Measurements from ENCODE around the gene MPZL1.
"Not testable (repeated sequence)": the region's sequence is repeated elsewhere in the genome, so short reads cannot be mapped to it uniquely, and the experiment has no call there.

MPZL1 gene

DNA sequence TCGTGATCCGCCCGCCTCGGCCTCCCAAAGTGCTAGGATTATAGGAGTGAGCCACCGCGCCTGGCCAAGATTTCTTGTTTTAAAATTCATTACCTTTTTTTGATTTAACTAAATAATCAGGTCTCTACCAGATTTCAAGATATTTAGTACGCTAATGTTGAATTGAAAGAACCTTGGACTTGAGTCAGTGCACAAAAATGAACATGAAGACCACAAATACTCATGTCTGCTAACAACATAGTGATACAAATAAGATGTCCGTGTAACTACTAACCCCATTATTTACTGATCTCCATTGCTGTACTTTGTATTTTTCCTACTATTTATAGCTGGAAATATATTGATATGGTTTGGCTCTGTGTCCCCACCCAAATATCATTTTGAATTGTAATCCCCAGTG is 16.4 kb downstream of the MPZL1 start:
- peaks cover 8% of the 10 kb centered on the region for H3K4me1 ChIP-seq
- in situ Hi-C loops (cut with MboI; ENCODE audit: low sequenced_read_pairs), result no loop called here

GRCh38 chr1:167739752-167740151 is 18.0 kb downstream of the MPZL1 start:
- no peaks in the 10 kb centered on the region for H3K27me3 ChIP-seq (ENCODE audit: low read depth)
- no peak overlapping the region for H3K4me3 ChIP-seq
- no peak for DNase-seq (ENCODE audit: low spot score in 2 of 2)
- in situ Hi-C loops (cut with MboI; ENCODE audit: low sequenced_read_pairs), result no loop called here
- H3K9me3 ChIP-seq, result no peaks in the 10 kb centered on the region; the same call in 1 of the 2 replicates
- peaks cover 8% of the 10 kb centered on the region for H3K4me1 ChIP-seq
- no peaks in the 10 kb centered on the region; the same call in 1 of the 2 replicates for H3K36me3 ChIP-seq (replicated peaks)

More for the DNA sequence above, 16.4 kb downstream of the MPZL1 start:
- H3K4me3 ChIP-seq, result no peak overlapping the region
- H3K36me3 ChIP-seq (replicated peaks), result peaks cover 1% of the 10 kb centered on the region; the same call in 1 of the 2 replicates
- H3K27me3 ChIP-seq (ENCODE audit: low read depth), result no peaks in the 10 kb centered on the region
- H3K9me3 ChIP-seq, result no peaks in the 10 kb centered on the region; the same call in 1 of the 2 replicates
- DNase-seq (ENCODE audit: low spot score in 2 of 2), result no peak

- DNase-seq (ENCODE audit: low spot score in 2 of 2); H3K27me3 ChIP-seq (ENCODE audit: low read depth); H3K4me3 ChIP-seq; in situ Hi-C loops (cut with MboI; ENCODE audit: low sequenced_read_pairs); H3K9me3 ChIP-seq; H3K4me1 ChIP-seq; H3K36me3 ChIP-seq (replicated peaks): not testable (repeated sequence)
These were observed 19.3 kb downstream of the MPZL1 start for GRCh38 chr1:167741103-167741502.

DNA sequence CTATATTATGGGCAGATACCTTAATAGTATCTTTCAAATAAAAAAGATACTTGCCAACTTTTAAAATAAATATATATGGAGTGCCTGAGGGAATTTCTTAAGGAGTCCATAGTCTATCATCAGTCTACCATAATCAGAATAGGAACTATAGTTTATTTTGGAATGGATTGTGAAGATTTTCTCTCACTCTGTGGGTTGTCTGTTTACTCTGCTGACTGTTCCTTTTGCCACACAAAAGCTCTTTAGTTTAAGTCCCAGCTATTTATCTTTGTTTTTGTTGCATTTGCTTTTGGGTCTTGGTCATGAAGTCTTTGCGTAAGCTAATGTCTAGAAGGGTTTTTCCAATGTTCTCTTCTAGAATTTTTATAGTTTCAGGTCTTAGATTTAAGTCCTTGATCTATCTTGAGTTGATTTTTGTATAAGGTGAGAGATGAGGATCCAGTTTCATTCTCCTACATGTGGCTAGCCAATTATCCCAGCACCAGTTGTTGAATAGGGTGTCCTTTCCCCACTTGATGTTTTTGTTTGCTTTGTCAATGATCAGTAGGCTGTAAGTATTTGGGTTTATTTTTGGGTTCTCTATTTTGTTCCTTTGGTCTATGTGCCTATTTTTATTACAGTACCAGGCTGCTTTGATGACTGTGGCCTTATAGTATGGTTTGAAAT is 20.7 kb downstream of the MPZL1 start:
- H3K4me1 ChIP-seq; in situ Hi-C loops (cut with MboI; ENCODE audit: low sequenced_read_pairs); H3K36me3 ChIP-seq (replicated peaks); DNase-seq (ENCODE audit: low spot score in 2 of 2); H3K27me3 ChIP-seq (ENCODE audit: low read depth); H3K4me3 ChIP-seq; H3K9me3 ChIP-seq: not testable (repeated sequence)

GRCh38 chr1:167744901-167745300 is 23.1 kb downstream of the MPZL1 start:
- Histone ChIP-seq H3K9me3 (no peaks in the 10 kb centered on the region), H3K27me3 (ENCODE audit: low read depth) (no peaks in the 10 kb centered on the region), H3K4me3 (no peak overlapping the region), H3K4me1 (peaks cover 9% of the 10 kb centered on the region), H3K36me3 (replicated peaks) (no peaks in the 10 kb centered on the region; the same call in 1 of the 2 replicates)
- in situ Hi-C loops (cut with MboI; ENCODE audit: low sequenced_read_pairs), result no loop called here
- DNase-seq (ENCODE audit: low spot score in 2 of 2), result no peak

DNA sequence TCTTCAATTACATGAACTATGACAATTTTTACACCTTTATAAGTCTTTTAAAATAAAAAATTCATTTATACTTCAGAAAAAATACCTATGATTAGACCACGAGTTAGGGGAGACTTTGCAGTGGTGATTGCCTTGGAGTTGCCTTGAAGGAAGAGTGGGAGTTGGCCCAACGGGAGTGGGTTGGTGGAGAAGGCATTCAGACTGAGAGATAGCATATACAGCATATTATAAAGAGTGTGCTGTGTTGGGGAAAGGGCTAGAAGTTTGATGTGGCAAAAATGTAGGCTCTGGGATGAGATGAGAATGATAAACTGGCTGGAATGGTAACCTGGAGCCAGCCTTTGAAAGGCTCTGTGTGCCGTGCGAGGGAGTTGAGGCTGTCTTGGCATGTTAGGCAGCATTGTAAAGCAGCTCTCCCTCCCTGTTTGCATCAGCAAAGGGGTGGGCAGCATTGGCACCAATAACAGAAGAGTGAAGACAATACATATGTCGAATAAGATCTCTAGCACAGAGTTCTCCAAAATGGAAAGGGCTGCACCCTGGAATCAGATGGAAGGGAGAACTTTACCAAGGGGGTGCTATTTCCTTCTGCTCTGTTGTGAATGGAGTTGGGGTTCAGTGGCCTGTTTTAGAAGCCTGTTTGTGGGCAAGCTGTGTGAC is 24.4 kb downstream of the MPZL1 start:
- DNase-seq (ENCODE audit: low spot score in 2 of 2), result no peak
- Histone ChIP-seq H3K27me3 (ENCODE audit: low read depth) (no peaks in the 10 kb centered on the region), H3K36me3 (replicated peaks) (no peaks in the 10 kb centered on the region; the same call in 1 of the 2 replicates), H3K9me3 (no peaks in the 10 kb centered on the region), H3K4me3 (no peak overlapping the region), H3K4me1 (peaks cover 9% of the 10 kb centered on the region)
- in situ Hi-C loops (cut with MboI; ENCODE audit: low sequenced_read_pairs), result no loop called here

- no peak overlapping the region for H3K4me3 ChIP-seq
- no peaks in the 10 kb centered on the region for H3K27me3 ChIP-seq (ENCODE audit: low read depth)
- H3K4me1 ChIP-seq, result peaks cover 7% of the 10 kb centered on the region
- in situ Hi-C loops (cut with MboI; ENCODE audit: low sequenced_read_pairs), result no loop called here
- H3K36me3 ChIP-seq (replicated peaks), result no peaks in the 10 kb centered on the region; the same call in 1 of the 2 replicates
- H3K9me3 ChIP-seq, result no peaks in the 10 kb centered on the region
- no peak for DNase-seq (ENCODE audit: low spot score in 2 of 2)
These were observed 25.3 kb downstream of the MPZL1 start for GRCh38 chr1:167746988-167747655.

DNA sequence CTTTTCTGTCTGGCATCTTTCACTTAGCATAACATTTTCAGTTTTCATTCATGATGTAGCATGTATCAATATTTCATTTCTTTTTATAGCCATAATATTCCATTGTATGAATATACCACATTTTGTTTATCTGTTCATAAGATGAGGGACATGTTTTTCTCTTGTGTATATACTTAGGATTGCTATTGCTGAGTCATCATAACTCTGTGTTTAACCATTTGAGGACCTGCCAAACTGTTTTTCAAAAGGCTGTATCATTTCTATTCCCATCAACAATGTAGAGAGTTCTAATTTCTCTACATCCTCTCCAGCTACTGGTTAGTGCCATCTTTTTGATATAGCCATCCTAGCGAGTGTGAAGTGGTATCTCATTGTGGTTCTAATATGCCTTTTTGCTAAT is 26.2 kb downstream of the MPZL1 start:
- Histone ChIP-seq H3K27me3 (ENCODE audit: low read depth) (no peaks in the 10 kb centered on the region), H3K4me3 (no peak overlapping the region), H3K9me3 (no peaks in the 10 kb centered on the region), H3K36me3 (replicated peaks) (no peaks in the 10 kb centered on the region; the same call in 1 of the 2 replicates), H3K4me1 (peaks cover 3% of the 10 kb centered on the region; the same call in 1 of the 2 replicates)
- in situ Hi-C loops (cut with MboI; ENCODE audit: low sequenced_read_pairs), result no loop called here
- DNase-seq (ENCODE audit: low spot score in 2 of 2), result no peak

DNA sequence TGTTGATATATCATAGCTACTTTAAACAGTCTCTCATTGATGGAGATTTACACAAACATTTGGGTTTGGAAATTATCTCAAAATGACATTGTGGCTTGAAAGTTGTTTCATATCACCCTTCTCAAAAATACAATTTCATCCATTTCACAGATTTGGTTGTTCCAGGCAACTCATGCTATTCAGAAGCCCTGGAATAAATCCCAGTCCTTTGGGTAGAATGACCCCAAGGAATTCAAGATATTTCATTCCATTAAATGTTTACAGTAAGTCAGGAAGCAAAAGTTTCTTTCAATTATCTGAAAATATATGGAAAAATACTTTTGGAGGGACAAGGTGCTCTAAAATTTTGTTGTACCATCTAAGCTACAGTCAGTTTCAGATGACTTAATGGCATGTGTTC is 27.1 kb downstream of the MPZL1 start:
- DNase-seq (ENCODE audit: low spot score in 2 of 2), result no peak
- Histone ChIP-seq H3K4me3 (no peak overlapping the region), H3K9me3 (no peaks in the 10 kb centered on the region), H3K27me3 (ENCODE audit: low read depth) (no peaks in the 10 kb centered on the region), H3K4me1 (peaks cover 3% of the 10 kb centered on the region; the same call in 1 of the 2 replicates), H3K36me3 (replicated peaks) (no peaks in the 10 kb centered on the region; the same call in 1 of the 2 replicates)
- in situ Hi-C loops (cut with MboI; ENCODE audit: low sequenced_read_pairs), result no loop called here

- Histone ChIP-seq H3K27me3 (ENCODE audit: low read depth) (no peaks in the 10 kb centered on the region), H3K4me1 (peaks cover 3% of the 10 kb centered on the region; the same call in 1 of the 2 replicates), H3K36me3 (replicated peaks) (no peaks in the 10 kb centered on the region; the same call in 1 of the 2 replicates), H3K4me3 (no peak overlapping the region), H3K9me3 (no peaks in the 10 kb centered on the region)
- in situ Hi-C loops (cut with MboI; ENCODE audit: low sequenced_read_pairs), result no loop called here
- no peak for DNase-seq (ENCODE audit: low spot score in 2 of 2)
These were observed 28.0 kb downstream of the MPZL1 start for GRCh38 chr1:167749741-167750140.

GRCh38 chr1:167750641-167751040 is 28.9 kb downstream of the MPZL1 start:
- no peaks in the 10 kb centered on the region for H3K9me3 ChIP-seq
- H3K36me3 ChIP-seq (replicated peaks), result no peaks in the 10 kb centered on the region; the same call in 1 of the 2 replicates
- no peaks in the 10 kb centered on the region for H3K27me3 ChIP-seq (ENCODE audit: low read depth)
- no peak overlapping the region for H3K4me3 ChIP-seq
- H3K4me1 ChIP-seq, result peaks cover 3% of the 10 kb centered on the region; the same call in 1 of the 2 replicates
- in situ Hi-C loops (cut with MboI; ENCODE audit: low sequenced_read_pairs), result no loop called here
- DNase-seq (ENCODE audit: low spot score in 2 of 2), result no peak

DNA sequence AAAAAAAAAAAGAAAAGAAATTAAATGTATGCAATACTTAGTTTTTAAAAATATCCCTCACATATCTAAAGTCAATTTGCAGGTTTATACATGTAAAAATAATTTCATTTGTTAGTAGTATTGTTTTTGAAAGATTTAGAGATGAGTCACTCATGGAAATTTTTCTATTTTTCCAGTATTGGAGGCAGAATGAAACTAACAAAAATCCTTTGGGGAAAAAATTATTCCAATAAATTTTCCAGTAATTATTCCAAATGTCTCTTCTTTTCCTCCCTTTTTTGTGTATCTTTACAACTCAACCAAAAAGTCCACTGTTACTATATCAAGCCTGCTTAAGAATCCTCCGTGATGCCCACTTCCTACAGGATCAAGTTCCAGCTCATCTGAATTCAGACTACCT is 29.9 kb downstream of the MPZL1 start:
- no peaks in the 10 kb centered on the region; the same call in 1 of the 2 replicates for H3K36me3 ChIP-seq (replicated peaks)
- H3K4me3 ChIP-seq, result no peak overlapping the region
- no peaks in the 10 kb centered on the region for H3K9me3 ChIP-seq
- no peak for DNase-seq (ENCODE audit: low spot score in 2 of 2)
- in situ Hi-C loops (cut with MboI; ENCODE audit: low sequenced_read_pairs), result no loop called here
- peaks cover 3% of the 10 kb centered on the region; the same call in 1 of the 2 replicates for H3K4me1 ChIP-seq
- H3K27me3 ChIP-seq (ENCODE audit: low read depth), result no peaks in the 10 kb centered on the region

DNA sequence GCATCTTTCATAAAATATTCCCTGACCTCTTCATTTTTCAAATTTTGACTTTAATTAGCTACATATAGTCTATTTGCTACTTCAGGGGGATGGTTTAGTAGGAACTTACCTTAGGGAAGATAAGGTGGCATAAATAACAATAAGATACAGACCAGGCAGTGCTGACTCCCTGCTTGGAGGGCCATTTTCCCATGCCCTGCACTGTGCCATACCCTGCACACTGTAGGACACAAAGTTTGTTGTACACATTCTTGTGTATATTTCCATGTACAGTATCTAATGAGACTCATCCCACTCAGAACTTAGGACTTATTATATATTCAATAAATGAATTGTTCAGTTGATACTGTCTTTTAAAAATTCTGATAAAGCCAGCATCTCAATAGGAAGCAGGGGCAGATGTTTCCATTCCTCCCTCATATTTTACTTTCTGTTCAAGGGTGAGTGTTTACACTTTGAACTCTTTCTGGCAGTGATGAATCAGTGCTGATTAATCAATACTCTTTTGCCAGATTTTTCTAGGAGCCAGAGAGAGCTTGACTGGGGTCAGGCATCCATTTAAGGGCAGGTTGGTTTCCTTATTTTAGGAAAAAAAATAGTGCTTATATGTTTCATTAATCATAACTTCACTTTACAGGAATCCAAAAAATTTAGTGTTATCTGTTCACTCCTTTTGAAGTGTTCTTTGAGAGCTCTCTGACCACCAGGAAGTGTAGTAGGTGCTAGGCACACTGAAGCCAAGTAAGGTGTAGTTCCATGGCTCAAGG is 30.6 kb downstream of the MPZL1 start:
- in situ Hi-C loops (cut with MboI; ENCODE audit: low sequenced_read_pairs), result no loop called here
- Histone ChIP-seq H3K4me1 (peaks cover 3% of the 10 kb centered on the region; the same call in 1 of the 2 replicates), H3K4me3 (no peak overlapping the region), H3K27me3 (ENCODE audit: low read depth) (no peaks in the 10 kb centered on the region), H3K36me3 (replicated peaks) (no peaks in the 10 kb centered on the region; the same call in 1 of the 2 replicates), H3K9me3 (no peaks in the 10 kb centered on the region)
- DNase-seq (ENCODE audit: low spot score in 2 of 2), result no peak
